Measurements from ENCODE around the gene TNFAIP8L1.

TNFAIP8L1 gene

GRCh38 chr19:4697304-4697703 is 58.0 kb downstream of the TNFAIP8L1 start:
- FAIRE-seq (no peak), DNase-seq (ENCODE audit: insufficient read length, low spot score) (no peak)

- FAIRE-seq = no peak
Observed at GRCh38 chr19:4699826-4700692, 60.7 kb downstream of the TNFAIP8L1 start.

DNA sequence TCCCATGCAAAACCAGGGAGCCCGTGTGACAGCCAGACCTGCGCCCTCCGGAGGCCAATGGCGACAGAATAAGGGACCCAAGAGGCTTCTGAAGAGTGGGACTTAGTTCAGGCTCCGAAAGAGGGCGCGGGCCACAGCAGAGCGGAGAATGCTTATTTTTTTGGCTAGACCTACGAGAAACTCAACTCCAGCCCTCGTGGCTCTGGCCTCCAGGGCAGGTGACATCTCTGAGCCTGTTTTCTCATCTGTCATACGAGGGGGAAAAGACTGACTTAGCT is 61.3 kb downstream of the TNFAIP8L1 start:
- FAIRE-seq (no peak), DNase-seq (ENCODE audit: insufficient read length, low spot score) (no peak)

More at GRCh38 chr19:4699826-4700692, 60.7 kb downstream of the TNFAIP8L1 start:
- DNase-seq (ENCODE audit: insufficient read length, low spot score) = no peak

- FAIRE-seq (no peak), DNase-seq (ENCODE audit: insufficient read length, low spot score) (no peak)
Observed at GRCh38 chr19:4701557-4701956, 62.2 kb downstream of the TNFAIP8L1 start.

GRCh38 chr19:4702764-4703163 is 63.4 kb downstream of the TNFAIP8L1 start:
- DNase-seq (ENCODE audit: insufficient read length, low spot score) = no peak
- FAIRE-seq = no peak

DNA sequence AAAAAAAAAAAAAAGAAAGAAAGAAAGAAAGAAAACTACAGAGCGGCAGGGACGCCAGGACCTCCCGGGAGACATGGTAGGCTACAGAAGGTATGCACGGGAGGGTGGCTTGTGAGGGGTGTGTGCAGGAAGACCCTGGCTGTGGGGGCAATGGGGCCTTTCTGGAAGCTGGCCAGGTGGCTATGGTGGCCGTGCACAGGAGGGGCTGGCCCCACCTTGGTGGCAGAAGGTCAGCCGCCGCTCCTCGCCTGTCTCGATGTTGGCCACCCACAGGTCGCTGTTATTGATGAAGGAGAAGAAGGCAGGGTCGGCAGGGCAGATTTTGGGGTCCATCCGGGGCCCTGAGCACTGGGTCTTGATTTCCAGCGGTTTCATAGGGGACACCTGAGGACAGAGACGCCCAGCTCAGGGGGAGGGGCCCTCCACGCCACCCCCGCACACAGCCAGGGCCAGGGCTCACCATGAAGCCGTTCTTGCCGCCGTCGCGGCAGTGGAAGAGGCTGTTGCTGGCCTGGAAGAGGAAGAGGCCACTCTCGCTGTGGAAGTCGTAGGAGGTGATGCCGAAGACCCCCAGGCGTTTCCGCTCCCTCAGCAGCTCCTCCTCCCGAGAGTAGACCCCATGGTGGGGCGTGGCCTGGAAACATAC is 64.5 kb downstream of the TNFAIP8L1 start:
- FAIRE-seq (no peak), DNase-seq (ENCODE audit: insufficient read length, low spot score) (no peak)

GRCh38 chr19:4704317-4704673 is 65.0 kb downstream of the TNFAIP8L1 start:
- FAIRE-seq (no peak), DNase-seq (ENCODE audit: insufficient read length, low spot score) (no peak)

Measured in GM19239 (cell line).